NK-92 (cell line): ENCODE measurements around the gene TMEM201.

Source experiments
- DNase-seq: peaks from one replicate; lab custom pipeline; 2025; ENCODE audit not compliant: unreplicated experiment; lab: John Stamatoyannopoulos, UW

The TMEM201 gene

DNA sequence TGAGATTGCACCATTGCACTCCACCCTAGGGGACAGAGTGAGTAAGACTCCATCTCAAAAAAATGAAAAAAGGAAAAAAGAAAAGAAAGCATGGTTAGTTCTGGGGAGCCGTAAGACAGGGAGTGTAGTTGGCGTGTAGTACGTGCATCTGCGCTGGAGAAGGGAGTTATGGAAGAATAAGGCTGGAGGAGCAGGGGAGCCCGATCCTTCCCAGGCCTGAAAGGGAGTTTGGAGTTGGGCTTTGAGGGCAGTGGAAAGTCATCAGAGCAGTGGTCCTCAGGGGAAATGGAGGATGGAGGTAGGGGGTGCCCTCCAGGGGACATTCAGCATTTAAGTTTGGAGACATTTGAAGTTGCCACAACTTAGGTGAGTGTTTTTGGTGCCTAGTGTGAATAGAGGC is 11.3 kb upstream of the TMEM201 start:
- no peak for DNase-seq

GRCh38 chr1:9580942-9581341 is 7.8 kb upstream of the TMEM201 start:
- DNase-seq, result no peak

- no peak for DNase-seq
These were observed 2.5 kb upstream of the TMEM201 start for GRCh38 chr1:9586147-9586766.

DNA sequence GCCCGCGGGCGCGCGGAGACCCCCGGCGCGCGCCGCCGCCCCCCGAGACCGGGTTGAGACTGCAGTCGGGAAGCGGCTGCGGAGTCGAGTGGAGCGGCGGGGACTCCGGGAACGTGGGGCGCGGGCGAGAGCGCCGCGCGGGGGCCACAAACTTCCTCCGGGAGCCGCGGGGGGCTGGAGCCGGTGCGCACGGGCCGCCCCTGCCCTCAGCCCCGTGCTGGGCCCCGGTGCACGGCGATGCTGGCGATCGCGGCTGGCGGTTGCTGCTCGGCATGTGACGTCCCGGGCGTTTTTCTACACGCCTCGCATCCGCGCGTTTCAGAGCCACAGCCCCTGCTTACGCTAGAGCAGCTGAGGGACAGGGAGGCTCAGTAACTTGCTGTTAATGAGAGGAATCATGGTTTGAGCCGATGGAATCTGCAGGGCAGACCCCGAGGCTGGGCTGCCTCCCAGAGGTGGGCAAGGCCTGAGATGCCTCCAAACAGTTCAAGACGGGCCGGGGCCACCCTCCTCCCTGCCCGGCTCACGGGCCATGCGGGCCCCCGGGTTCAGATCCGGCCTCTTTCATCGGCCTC is 520 bp downstream of the TMEM201 start:
- DNase-seq, result no peak

- no peak for DNase-seq
These were observed 1.0 kb downstream of the TMEM201 start for GRCh38 chr1:9589719-9590157.

- no peak for DNase-seq
These were observed 1.5 kb downstream of the TMEM201 start for GRCh38 chr1:9590201-9590600.

- DNase-seq, result no peak
These were observed 2.4 kb downstream of the TMEM201 start for GRCh38 chr1:9590945-9591668.

- no peak for DNase-seq
These were observed 3.2 kb downstream of the TMEM201 start for GRCh38 chr1:9591669-9592509.

- DNase-seq, result no peak
These were observed 3.9 kb downstream of the TMEM201 start for GRCh38 chr1:9592510-9593075.

DNA sequence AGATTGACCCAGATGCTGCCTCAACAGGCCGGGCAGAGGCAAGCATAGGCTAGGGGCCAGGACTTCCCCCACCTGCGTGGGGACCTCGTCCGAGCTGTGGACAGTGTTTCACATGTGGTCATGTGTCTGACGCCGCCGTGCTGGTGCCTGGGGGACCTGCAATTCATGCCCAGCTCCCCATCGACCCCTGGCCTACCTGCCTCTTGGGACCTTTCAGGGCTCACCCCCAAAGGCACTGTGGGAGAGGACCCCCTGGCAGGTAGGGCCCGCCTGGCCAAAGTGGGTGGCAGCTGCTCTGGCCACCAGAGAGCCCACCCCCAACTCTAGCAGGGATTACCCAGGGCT is 4.4 kb downstream of the TMEM201 start:
- no peak for DNase-seq

- DNase-seq, result no peak
These were observed 5.1 kb downstream of the TMEM201 start for GRCh38 chr1:9593492-9594465.

DNA sequence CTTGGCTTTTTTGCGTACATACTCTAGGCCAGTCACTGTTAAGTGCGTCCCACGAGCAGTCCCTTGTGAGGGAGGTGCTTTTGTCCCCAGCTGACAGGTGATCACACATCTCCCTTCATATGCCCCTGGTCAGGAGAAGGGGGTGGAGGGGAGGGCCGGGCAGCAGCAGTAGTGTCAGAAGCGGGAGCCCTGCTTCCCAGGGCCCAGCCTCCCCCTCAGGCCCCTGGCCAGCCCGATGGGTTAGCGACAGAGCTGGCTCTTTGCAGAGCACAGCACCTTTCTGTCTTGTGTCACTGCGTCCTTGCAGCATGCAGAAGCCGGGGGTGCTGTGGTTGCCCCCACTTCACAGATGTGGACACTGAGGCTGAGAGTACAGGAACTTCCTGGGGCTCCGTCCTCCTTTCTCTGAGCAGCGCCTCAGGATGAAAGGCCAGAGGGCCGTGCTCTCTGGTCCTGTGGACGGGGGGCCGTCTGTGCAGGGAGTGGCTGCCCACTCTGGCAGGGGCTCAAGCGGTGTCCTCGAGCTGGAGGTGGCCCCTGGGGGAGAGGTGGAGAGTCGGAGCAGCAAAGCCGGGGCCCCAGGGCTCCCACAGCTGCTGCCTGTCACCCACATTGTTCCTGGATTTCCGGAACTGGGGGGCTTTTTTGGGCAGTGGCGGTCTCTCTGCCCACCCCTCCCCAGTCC is 5.9 kb downstream of the TMEM201 start:
- DNase-seq, result no peak

DNA sequence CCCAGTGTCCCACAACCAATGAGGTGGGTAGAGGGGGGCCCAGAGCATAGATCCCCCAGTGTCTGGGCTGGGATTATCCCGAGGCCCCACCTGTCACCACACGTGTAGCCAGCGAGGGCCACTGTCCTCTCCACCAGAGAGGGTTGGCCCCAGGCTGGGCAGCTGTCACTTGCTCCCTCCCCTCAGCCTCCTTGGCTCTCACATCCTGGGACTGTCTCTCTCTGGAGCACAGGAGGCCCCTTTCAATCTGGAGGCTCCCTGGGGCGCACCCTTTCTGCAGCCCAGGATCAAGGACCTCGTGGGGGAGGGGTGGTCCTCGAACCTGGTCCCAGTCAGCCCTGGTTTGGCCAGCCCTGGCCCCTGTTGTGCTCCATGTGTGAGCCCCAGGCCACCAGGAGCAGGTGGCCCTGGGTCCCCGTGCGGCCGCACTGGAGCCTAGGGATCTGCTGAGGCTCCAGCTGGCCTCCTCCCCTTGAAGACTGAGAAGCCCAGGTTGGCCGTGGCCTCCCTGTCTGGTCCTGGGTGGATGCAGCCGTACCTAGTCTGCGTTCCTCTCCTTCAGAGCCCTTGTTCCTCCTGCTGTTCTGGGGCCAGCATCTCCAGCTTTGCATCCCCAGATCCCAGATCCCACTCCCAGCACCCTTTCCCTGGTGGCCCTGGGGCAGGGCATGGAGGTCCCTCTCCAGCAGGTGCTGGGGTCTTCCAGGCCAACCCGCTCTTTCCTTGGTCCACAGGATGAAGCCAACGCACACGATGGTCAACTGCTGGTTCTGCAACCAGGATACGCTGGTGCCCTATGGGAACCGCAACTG is 6.7 kb downstream of the TMEM201 start:
- DNase-seq, result no peak

DNA sequence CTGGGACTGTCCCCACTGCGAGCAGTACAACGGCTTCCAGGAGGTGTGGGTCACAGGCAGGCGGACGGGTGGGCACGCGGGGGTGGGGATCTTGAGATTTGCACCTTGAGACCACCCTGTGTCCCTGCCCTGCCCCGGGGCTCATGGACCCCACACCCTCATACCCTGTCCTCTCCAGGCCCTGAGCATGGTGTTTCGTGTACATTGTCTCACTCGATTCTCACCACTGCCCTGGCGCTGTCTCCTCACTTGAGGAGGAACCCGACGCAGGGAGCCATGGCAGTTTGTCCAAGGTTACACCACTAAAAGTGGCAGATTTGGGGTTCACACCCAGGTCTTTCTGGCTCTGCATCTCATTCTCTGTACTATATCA is 7.2 kb downstream of the TMEM201 start:
- no peak for DNase-seq

GRCh38 chr1:9596415-9597123 is 7.9 kb downstream of the TMEM201 start:
- no peak for DNase-seq

- no peak for DNase-seq
These were observed 8.9 kb downstream of the TMEM201 start for GRCh38 chr1:9597361-9598315.

- no peak for DNase-seq
These were observed 9.6 kb downstream of the TMEM201 start for GRCh38 chr1:9598316-9598700.
